Thyroid gland (tissue), 4 donors: ENCODE data around the gene RNF151. TPM values are rescaled to one million over a fixed set of nuclear protein-coding genes. Genes with fewer than 3 reads are reported as not detected.

Experiments
- DNase-seq, 2 donors: peaks; one replicate each; pipeline ENCODE4 v3.0.0-alpha.2; 2019
- H3K27ac ChIP-seq, 3 donors: fragments of 200-600 bp; sonication (generic); 1 replicate in 2 of 3; 2 replicates in 1 of 3; pipeline ENCODE4 v1.5.1; 2016 to 2019; ENCODE audit warnings: mild to moderate bottlenecking in 1 of 3, moderate library complexity in 1 of 3
- H3K27me3 ChIP-seq: fragments of 200-600 bp; sonication (generic); one replicate; pipeline ENCODE4 v1.5.1; 2019
- H3K36me3 ChIP-seq, 2 donors: fragments of 200-600 bp; sonication (generic); one replicate each; pipeline ENCODE4 v1.5.1; 2016 to 2019
- H3K4me1 ChIP-seq, 2 donors: fragments of 200-600 bp; sonication (generic); one replicate each; pipeline ENCODE4 v1.5.1; 2017 to 2019
- H3K4me3 ChIP-seq, 3 donors: fragments of 200-600 bp; sonication (generic); replicated peaks in 1 of 3; 1 replicate in 2 of 3; 2 replicates in 1 of 3; pipeline ENCODE4 v1.5.1; 2016; ENCODE audit warnings: mild to moderate bottlenecking in 1 of 3
- H3K9me3 ChIP-seq: fragments of 200-600 bp; sonication (generic); one replicate; pipeline ENCODE4 v1.5.1; 2017
- POLR2A ChIP-seq, 2 donors: fragments of 450-650 bp; IDR thresholded peaks; one replicate each; pipeline ENCODE4 v1.6.1; 2017; ENCODE audit warnings: antibody characterized with exemption in 2 of 2, mild to moderate bottlenecking in 2 of 2, moderate library complexity in 1 of 2
- WGBS, 2 donors: methylation state at CpG; one replicate each; pipeline ENCODE4 v1.1.5; 2017; 5-methylcytosine and 5-hydroxymethylcytosine counted together
- intact Hi-C: fragments of 100-400 bp; cut with DNase I; formaldehyde crosslinking; loops from one replicate; pipeline ENCODE4 v1.15.1; 2023
- total RNA-seq, 4 donors: library from RNA; depleted of rRNA; stranded (reverse); fragments of >200 nt; gene quantifications; one replicate each; pipeline ENCODE4 v1.2.3, GENCODE V29; 2016
- TF ChIP-seq, protein P1 (sequence below), 6 experiments: fragments of 200-600 bp in 3 of 6; fragments of 450-650 bp in 3 of 6; sonication (generic) in 3 of 6; IDR thresholded peaks; one replicate each; pipeline ENCODE4 v1.5.1; 2016 to 2019; ENCODE audit warnings: antibody characterized with exemption in 6 of 6, mild to moderate bottlenecking in 2 of 6, inconsistent platforms in 1 of 6, moderate library complexity in 1 of 6

Gene RNF151
- total RNA-seq, 4 donors from 2014 or later: not detected

DNA sequence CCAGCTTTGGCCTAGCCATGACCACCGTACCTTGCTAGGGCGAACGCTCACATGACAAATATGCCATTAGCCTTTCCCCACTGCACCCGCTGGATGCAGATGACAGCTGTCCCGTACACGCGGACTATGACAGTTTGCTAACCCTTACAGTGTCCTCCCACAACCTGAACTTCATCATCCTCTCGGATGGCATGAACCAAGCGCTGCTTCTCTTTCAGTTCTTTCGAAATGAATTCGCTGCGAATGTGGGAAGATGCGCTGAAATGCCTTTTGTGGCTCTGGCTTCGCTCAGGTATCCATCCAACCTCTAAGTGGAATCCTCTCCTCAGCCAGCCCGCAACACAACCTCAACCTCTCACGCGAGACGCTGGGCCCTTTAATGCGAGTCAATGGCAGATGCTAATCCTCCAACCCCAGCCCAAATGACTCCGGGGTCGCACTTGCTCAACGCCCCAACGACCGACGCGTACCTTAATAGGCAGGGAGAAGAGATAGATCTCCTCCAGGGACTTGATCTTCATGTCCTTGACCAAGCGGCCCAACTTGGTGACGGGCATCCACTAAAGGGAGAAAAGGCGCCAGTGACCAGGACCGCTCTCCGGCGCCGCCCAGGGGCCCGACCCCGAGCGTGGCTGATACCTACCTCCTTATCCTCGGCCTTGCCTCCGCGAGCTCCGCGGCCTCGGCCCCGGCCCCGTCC lies 2.7 kb upstream of the RNF151 start:
- intact Hi-C loops: no loop called here
- TF ChIP-seq, protein P1, sequence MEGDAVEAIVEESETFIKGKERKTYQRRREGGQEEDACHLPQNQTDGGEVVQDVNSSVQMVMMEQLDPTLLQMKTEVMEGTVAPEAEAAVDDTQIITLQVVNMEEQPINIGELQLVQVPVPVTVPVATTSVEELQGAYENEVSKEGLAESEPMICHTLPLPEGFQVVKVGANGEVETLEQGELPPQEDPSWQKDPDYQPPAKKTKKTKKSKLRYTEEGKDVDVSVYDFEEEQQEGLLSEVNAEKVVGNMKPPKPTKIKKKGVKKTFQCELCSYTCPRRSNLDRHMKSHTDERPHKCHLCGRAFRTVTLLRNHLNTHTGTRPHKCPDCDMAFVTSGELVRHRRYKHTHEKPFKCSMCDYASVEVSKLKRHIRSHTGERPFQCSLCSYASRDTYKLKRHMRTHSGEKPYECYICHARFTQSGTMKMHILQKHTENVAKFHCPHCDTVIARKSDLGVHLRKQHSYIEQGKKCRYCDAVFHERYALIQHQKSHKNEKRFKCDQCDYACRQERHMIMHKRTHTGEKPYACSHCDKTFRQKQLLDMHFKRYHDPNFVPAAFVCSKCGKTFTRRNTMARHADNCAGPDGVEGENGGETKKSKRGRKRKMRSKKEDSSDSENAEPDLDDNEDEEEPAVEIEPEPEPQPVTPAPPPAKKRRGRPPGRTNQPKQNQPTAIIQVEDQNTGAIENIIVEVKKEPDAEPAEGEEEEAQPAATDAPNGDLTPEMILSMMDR (IDR thresholded peaks at IDR 0.05): peak in 1 of 6 experiments; percentile 10
- no peak for TF ChIP-seq POLR2A (IDR thresholded peaks at IDR 0.05)
- Histone ChIP-seq H3K9me3 (no peaks in the 10 kb centered on the region), H3K36me3 (peaks cover 6 to 15% of the 10 kb centered on the region in 2 donors), H3K4me3 (peak overlapping the region; percentile 69 to 80 (median 78)), H3K27ac (peak overlapping the region; percentile 91 to 94 (median 93)), H3K27me3 (no peaks in the 10 kb centered on the region), H3K4me1 (peaks cover 19 to 29% of the 10 kb centered on the region in 2 donors)
- 26 to 37% methylated on average over 21 to 25 of the region's 44 CpGs for WGBS, 2 donors
- DNase-seq: peak in 1 of 2 donors; percentile 31

DNA sequence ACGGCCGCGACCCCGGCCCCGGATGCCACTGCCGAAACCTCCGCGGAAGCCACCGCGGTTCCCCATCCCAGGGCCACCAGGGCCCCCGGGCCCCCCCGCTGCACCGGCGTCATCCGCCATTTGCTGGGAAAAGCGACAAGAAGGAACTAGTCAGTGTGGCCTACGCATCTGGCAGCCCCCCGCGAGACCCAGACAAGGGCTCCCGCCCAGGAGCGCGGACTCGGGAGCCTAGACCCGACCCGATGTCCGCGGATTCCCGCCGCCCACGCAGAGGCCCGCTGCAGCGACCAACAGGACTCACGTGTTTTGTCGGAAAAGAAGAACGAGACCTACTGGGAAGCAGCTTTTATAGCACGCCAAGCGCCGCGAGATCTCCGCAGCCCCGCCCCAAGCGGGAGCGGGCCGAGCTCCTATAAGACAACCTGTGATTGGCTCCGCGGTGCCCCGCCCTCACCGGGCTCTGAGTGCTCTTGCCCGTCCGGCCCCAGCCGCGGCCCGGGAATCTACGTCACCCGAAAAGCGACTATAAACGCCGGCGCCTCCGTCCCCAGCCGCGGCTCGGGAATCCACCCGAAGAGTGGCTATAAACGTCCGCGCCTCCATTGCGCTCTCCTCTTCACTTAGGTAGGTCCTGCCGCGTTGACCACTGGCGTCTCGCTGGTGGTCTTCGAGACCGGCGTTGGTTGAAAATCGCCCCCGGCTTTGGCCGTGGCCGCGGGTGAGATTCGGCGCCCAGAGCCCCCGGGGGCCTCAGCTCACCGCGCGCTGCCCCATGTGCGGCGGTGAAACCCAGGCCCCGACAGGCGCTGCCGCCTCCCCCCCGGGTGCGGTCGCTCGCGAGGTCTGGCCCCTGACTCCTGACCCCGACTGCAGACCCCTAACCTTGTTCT lies 1.9 kb upstream of the RNF151 start, which contains the start of gene RPS2:
Gene RPS2 (minus strand): TSS at position 321 of the 890 bp plus-strand sequence. CDS start 201 bp downstream, at position 120.
- no peaks in the 10 kb centered on the region for H3K27me3 ChIP-seq
- peak; percentile 98 to 100 for DNase-seq
- no peaks in the 10 kb centered on the region for H3K9me3 ChIP-seq
- whole genome bisulfite sequencing, 2 donors: 0 to 2% methylated on average over 21 to 28 of the region's 97 CpGs
- TF ChIP-seq, protein P1 (IDR thresholded peaks at IDR 0.05): no peak
- peak; percentile 6 to 88 for TF ChIP-seq POLR2A (IDR thresholded peaks at IDR 0.05)
- peaks cover 19 to 28% of the 10 kb centered on the region in 2 donors for H3K4me1 ChIP-seq
- peaks cover 6 to 15% of the 10 kb centered on the region in 2 donors for H3K36me3 ChIP-seq
- intact Hi-C loops: no loop called here
- peak within 1 kb of the TSS; percentile 78 to 84 (median 80) for H3K4me3 ChIP-seq
- peak within 1 kb of the TSS; percentile 91 to 94 (median 93) for H3K27ac ChIP-seq

DNA sequence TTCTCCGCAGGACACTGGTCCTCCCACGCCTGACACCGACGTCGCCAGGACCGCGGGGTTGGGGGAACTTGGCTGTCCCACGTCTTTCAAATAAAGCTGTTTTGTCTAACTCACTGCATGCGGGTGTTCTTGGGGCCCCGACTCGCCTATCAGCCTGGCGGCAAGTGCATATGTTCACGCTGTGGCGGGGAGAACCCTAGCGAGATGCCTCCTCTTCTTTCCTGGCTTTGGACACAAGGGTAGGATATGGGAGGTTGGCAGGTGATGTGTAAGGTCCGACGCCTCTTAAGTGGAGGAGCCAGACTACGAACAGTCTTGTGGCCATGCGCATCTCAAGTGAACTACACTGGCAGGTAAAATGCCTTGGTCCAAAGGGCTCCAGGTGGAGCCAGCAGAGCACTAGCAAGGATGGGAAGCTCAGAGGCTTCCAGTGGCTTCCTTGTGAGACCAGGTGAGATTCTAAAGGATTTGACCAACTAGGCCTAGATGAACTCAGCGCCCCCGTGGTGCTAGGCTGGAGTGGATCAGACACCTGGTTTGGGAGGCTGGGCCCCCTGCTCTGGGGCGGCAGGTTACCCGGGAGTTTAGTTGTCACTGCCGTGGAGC lies 1.2 kb upstream of the RNF151 start:
- 20 to 32% methylated on average over 16 to 21 of the region's 24 CpGs for WGBS, 2 donors
- TF ChIP-seq POLR2A (IDR thresholded peaks at IDR 0.05): no peak
- TF ChIP-seq, protein P1 (IDR thresholded peaks at IDR 0.05): no peak
- H3K9me3 ChIP-seq: no peaks in the 10 kb centered on the region
- intact Hi-C loops: no loop called here
- H3K4me3 ChIP-seq: peak overlapping the region; percentile 50 to 84 (median 80)
- H3K36me3 ChIP-seq: peaks cover 6 to 15% of the 10 kb centered on the region in 2 donors
- H3K27ac ChIP-seq: peak overlapping the region; percentile 91 to 94 (median 93)
- peaks cover 16 to 24% of the 10 kb centered on the region in 2 donors for H3K4me1 ChIP-seq
- DNase-seq: no peak
- H3K27me3 ChIP-seq: no peaks in the 10 kb centered on the region

DNA sequence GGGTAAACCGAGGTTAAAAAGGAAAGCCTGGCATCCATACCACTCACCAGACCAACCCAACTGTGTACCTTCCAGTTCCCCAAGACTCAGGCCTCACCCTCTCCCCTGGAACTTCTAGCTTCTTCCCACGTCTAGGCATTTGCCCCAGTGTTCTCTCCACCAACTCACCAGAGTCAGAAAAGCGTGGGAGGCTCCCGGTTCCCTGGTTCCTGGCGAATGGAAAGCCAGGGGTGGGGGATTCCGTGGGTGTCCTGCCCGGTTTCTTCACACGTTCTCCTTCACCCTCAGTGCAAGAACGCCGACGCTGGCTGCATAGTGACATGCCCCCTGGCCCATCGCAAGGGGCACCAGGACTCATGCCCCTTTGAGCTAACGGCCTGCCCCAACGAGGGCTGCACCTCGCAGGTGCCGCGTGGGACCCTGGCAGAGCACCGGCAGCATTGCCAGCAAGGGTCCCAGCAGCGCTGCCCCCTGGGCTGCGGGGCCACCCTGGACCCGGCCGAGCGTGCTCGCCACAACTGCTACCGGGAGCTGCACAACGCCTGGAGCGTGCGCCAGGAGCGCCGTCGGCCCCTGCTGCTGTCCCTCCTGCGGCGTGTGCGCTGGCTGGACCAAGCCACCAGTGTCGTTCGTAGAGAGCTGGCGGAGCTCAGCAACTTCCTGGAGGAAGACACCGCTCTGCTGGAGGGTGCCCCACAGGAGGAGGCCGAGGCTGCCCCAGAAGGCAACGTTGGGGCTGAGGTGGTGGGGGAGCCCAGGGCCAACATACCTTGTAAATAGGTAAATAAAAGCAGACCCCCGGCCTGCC lies 1.7 kb downstream of the RNF151 start:
- Histone ChIP-seq H3K27me3 (no peaks in the 10 kb centered on the region), H3K27ac (no peak overlapping the region), H3K4me1 (peaks cover 28 to 34% of the 10 kb centered on the region in 2 donors), H3K4me3 (no peak overlapping the region), H3K9me3 (no peaks in the 10 kb centered on the region), H3K36me3 (no peaks in the 10 kb centered on the region)
- no peak for DNase-seq
- intact Hi-C loops: no loop called here
- 84 to 89% methylated on average over 13 to 36 of the region's 41 CpGs for WGBS, 2 donors
- TF ChIP-seq, protein P1 (IDR thresholded peaks at IDR 0.05): no peak
- TF ChIP-seq POLR2A (IDR thresholded peaks at IDR 0.05): no peak
